Measurements from ENCODE around the gene TP53RK. TPM values are rescaled to one million over a fixed set of nuclear protein-coding genes. Genes with fewer than 3 reads are reported as not detected.

TP53RK gene
- total and polyA plus RNA-seq, 3 donors from 2014 or later, result 20.9 to 25.8 (median 23.4) TPM

- no peak for TF ChIP-seq POLR2A (IDR thresholded peaks at IDR 0.05)
- no peak for TF ChIP-seq CTCF (IDR thresholded peaks at IDR 0.05)
- DNase-seq, result no peak
- Histone ChIP-seq H3K27me3 (no peaks in the 10 kb centered on the region), H3K9me3 (no peaks in the 10 kb centered on the region), H3K4me1 (no peaks in the 10 kb centered on the region), H3K27ac (no peak overlapping the region), H3K4me3 (no peak overlapping the region), H3K36me3 (ENCODE audit: low read depth, missing control alignments) (no peaks in the 10 kb centered on the region)
- intact Hi-C loops (cut with DNase I; ENCODE audit: low total_unique reads), result no loop called here
- 58 to 66% methylated on average over 3 of the region's 3 CpGs for WGBS, 2 donors
Observed at GRCh38 chr20:46670585-46671584, 18.4 kb downstream of the TP53RK start.

GRCh38 chr20:46670228-46670584, 19.0 kb downstream of the TP53RK start:
- no peak for DNase-seq
- H3K4me1 ChIP-seq, result no peaks in the 10 kb centered on the region
- H3K27ac ChIP-seq, result no peak overlapping the region
- no peak overlapping the region for H3K4me3 ChIP-seq
- no peaks in the 10 kb centered on the region for H3K27me3 ChIP-seq
- TF ChIP-seq POLR2A (IDR thresholded peaks at IDR 0.05) (no peak), CTCF (IDR thresholded peaks at IDR 0.05) (no peak)
- no peaks in the 10 kb centered on the region for H3K9me3 ChIP-seq
- WGBS, 2 donors, result 82 to 92% methylated on average over 2 of the region's 2 CpGs
- intact Hi-C loops (cut with DNase I; ENCODE audit: low total_unique reads), result no loop called here
- H3K36me3 ChIP-seq (ENCODE audit: low read depth, missing control alignments), result no peaks in the 10 kb centered on the region

GRCh38 chr20:46666818-46667515, 22.3 kb downstream of the TP53RK start:
- H3K27me3 ChIP-seq, result no peaks in the 10 kb centered on the region
- H3K4me3 ChIP-seq, result no peak overlapping the region
- intact Hi-C loops (cut with DNase I; ENCODE audit: low total_unique reads), result no loop called here
- H3K36me3 ChIP-seq (ENCODE audit: low read depth, missing control alignments), result no peaks in the 10 kb centered on the region
- WGBS, 2 donors, result 89 to 90% methylated on average over 6 of the region's 6 CpGs
- no peak for DNase-seq
- no peaks in the 10 kb centered on the region for H3K4me1 ChIP-seq
- TF ChIP-seq CTCF (IDR thresholded peaks at IDR 0.05) (no peak), POLR2A (IDR thresholded peaks at IDR 0.05) (no peak)
- no peaks in the 10 kb centered on the region for H3K9me3 ChIP-seq
- H3K27ac ChIP-seq, result no peak overlapping the region

GRCh38 chr20:46666306-46666705, 22.9 kb downstream of the TP53RK start:
- Histone ChIP-seq H3K36me3 (ENCODE audit: low read depth, missing control alignments) (no peaks in the 10 kb centered on the region), H3K9me3 (no peaks in the 10 kb centered on the region), H3K4me3 (no peak overlapping the region), H3K27ac (no peak overlapping the region), H3K27me3 (no peaks in the 10 kb centered on the region), H3K4me1 (no peaks in the 10 kb centered on the region)
- TF ChIP-seq CTCF (IDR thresholded peaks at IDR 0.05), result no peak
- TF ChIP-seq POLR2A (IDR thresholded peaks at IDR 0.05), result no peak
- intact Hi-C loops (cut with DNase I; ENCODE audit: low total_unique reads), result no loop called here
- DNase-seq, result no peak
- WGBS, 2 donors, result 84 to 85% methylated on average over 3 of the region's 3 CpGs

All from testis (tissue), 3 donors.